NT2/D1 (cell line): Measurements from ENCODE around the gene TNFSF4.

Experiments
- SUZ12 ChIP-seq: IDR thresholded peaks from 2 replicates; pipeline ENCODE4 v1.6.1; 2011; ENCODE audit not compliant: insufficient read length, insufficient read depth; ENCODE audit errors: extremely low read depth
- YY1 ChIP-seq: IDR thresholded peaks from 2 replicates; pipeline ENCODE4 v1.6.1; 2011; ENCODE audit not compliant: insufficient read length, insufficient read depth
- ZNF274 ChIP-seq: IDR thresholded peaks from 2 replicates; pipeline ENCODE4 v1.6.1; 2011; ENCODE audit warnings: mild to moderate bottlenecking, low read depth, low read length

DNA sequence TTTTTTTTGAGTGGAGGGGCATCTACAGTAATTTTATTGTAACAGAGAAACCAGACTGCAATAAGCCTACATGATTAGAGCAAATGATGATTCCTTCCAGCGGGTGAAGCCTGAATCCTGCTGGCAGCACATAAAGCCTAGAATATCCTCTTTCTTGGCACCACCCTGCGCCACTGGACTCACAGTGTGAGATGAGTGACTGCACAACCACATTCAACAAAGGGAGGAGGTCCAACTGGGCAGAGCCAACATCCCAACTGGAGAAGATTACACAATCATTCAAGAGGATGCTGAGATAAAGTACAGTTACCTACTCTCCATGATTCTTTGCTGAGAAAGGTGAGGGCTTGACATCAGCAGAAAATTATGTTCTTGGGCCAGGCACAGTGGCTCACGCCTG, 67.4 kb downstream of the TNFSF4 start:
- TF ChIP-seq ZNF274 (no peak), SUZ12 (no peak), YY1 (no peak)
